GM18519 (cell line): ENCODE results near the gene SDC1.

Source experiments
- ATAC-seq: cut with Tn5 transposase; IDR thresholded peaks from one replicate; pipeline ENCODE4 v1.9.1; 2021; ENCODE audit warnings: mild to moderate bottlenecking, moderate library complexity; ENCODE audit not compliant: unreplicated experiment, low FRiP score

The SDC1 gene

GRCh38 chr2:20156076-20156759 is 68.7 kb downstream of the SDC1 start:
- no peak for ATAC-seq

- ATAC-seq, result no peak
These were observed 71.6 kb downstream of the SDC1 start for GRCh38 chr2:20153131-20153851.

GRCh38 chr2:20150806-20151571 is 73.9 kb downstream of the SDC1 start:
- ATAC-seq, result no peak
